ENCODE data around the gene ZNF445.
"Not testable (repeated sequence)": the region's sequence is repeated elsewhere in the genome, so short reads cannot be mapped to it uniquely, and the experiment has no call there.

Gene ZNF445

DNA sequence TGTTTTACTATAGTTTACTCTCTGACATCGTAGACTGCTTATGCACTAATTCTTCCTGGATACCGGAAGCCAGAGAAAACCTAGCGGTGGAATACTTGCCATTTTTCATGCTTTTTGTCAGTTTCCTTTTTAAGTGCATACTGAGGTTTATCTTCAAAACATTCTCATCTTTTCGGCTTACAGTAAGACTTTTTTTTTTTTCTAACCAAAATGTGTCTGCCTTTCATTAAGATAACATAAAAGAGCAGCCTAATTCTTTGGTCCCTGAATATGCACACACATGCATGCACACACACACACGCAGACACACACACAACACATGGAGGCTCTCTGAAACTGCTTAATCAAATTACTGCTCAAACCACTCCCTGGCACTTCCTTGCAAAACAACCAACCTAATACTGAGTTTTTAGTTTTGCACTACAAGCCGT is 1.3 kb downstream of the ZNF445 start:
- DNase-seq (ENCODE audit: low read depth), result peak; percentile 20

DNA sequence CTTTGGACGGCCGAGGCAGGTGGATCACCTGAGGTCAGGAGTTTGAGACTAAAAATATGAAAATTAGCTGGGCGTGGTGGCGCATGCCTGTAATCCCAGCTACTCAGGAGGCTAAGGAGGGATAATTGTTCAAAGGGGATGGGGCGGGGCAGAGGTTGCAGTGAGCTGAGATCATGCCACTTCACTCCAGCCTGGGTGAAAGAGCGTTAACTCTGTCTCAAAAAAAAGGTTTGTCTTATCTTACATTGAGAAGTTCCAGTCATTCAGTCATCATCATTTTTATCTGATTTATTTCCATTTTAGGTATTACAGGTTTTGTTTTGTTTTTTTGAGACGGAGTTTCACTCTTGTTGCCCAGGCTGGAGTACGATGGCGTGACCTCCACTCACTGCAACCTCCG is 2.6 kb downstream of the ZNF445 start:
- not testable (repeated sequence) for DNase-seq (ENCODE audit: low read depth)

- DNase-seq (ENCODE audit: low read depth), result no peak
These were observed 7.0 kb downstream of the ZNF445 start for GRCh38 chr3:44470430-44470829.

DNA sequence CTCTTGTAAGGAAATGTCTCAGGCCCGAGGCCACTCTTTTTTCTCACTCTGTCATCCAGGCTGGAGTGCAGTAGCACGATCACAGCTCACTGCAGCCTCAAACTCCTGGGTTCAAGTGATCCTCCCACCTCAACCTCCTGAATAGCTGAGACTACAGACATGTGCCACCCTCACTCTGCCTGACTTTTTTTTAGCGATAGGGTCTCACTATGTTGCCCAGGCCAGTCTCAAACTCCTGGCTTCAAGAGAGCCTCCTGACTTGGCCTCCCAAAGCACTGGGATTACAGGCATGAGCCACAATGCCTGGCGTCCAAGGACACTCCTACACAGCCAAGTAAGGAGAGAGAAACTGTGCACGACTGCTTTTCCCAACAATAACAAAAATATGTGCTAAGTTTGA is 7.6 kb downstream of the ZNF445 start:
- no peak for DNase-seq (ENCODE audit: low read depth)

GRCh38 chr3:44468572-44469520 is 8.6 kb downstream of the ZNF445 start:
- DNase-seq (ENCODE audit: low read depth), result no peak

DNA sequence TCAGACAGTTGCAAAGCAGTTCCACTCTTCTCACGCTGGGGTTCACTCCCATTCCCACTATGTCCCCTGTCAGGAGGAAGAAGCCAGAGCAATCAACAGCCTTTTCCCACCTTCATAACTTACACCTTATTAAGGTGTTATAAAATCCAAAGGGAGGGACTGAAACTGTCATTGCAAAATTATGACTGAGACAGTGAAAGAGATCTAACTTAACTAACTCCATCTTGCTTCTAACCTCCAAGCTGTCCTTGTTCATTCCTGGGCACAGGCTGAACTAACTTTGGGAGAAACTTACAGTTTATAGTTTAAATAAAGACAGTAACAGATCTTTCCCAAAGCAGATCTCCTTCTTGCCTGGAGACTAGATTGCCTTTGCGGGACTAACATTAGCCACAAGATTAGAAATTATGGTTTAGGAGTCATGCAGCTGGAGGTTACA is 9.4 kb downstream of the ZNF445 start:
- not testable (repeated sequence) for DNase-seq (ENCODE audit: low read depth)

- DNase-seq (ENCODE audit: low read depth), result no peak
These were observed 10.2 kb downstream of the ZNF445 start for GRCh38 chr3:44467241-44467640.

DNA sequence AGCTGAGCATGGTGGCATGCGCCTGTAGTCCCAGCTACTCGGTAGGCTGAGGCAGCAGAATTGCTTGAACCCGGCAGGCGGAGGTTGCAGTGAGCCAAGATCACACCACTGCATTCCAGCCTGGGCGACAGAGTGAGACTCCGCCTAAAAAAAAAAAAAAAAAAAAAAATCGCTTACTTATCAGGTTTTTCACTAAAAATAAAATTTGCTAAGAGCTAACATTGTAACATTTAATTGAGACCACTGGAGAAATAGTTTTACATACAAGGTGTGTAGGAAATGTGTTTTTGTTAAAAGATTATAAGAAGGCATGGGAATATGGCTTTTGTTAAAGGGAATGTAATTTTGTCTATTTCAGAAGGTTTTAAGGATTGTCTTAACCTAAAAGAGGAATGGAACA is 12.6 kb downstream of the ZNF445 start:
- not testable (repeated sequence) for DNase-seq (ENCODE audit: low read depth)

GRCh38 chr3:44464509-44464908 is 13.0 kb downstream of the ZNF445 start:
- DNase-seq (ENCODE audit: low read depth), result no peak

DNA sequence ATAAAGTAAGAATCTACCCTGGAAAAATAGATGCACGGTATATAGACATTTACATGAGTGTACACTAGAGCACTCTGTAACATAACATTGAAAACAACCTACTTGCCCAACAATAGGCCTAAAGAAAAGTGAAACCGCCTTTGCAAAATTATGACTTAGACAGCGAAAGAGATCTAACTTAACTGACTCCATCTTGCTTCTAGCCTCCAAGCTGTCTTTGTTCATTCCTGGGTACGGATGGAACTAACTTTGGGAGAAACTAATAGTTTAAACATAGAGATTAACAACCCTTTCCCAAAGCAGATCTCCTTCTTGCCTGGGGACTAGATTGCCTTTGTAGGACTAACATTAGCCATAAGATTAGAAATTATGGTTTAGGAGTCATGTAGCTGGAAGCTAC is 17.4 kb downstream of the ZNF445 start:
- DNase-seq (ENCODE audit: low read depth), result not testable (repeated sequence)

DNA sequence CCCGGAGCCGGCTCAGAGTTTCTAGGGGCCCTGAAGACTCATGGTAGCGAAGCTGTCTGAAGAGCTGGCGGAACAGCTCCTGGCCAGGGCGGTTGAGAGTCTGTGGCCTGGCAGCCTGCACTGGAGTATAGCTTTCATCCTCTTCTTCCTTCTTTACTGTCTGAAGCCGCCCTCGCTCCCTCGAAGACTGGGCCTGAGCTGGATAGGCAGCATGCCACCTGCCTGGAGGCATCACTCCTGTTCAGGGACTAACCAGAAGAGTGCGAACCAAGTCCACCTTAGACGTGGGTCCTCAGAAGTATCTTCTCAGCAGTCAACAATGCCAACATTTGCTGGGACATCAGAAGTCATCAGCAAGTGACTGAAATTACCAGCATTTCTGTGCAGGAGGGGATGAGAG is 22.2 kb downstream of the ZNF445 start:
- no peak for DNase-seq (ENCODE audit: low read depth)

- DNase-seq (ENCODE audit: low read depth), result no peak
These were observed 23.2 kb downstream of the ZNF445 start for GRCh38 chr3:44454258-44454657.

GRCh38 chr3:44451441-44451840 is 26.0 kb downstream of the ZNF445 start:
- no peak for DNase-seq (ENCODE audit: low read depth)

DNA sequence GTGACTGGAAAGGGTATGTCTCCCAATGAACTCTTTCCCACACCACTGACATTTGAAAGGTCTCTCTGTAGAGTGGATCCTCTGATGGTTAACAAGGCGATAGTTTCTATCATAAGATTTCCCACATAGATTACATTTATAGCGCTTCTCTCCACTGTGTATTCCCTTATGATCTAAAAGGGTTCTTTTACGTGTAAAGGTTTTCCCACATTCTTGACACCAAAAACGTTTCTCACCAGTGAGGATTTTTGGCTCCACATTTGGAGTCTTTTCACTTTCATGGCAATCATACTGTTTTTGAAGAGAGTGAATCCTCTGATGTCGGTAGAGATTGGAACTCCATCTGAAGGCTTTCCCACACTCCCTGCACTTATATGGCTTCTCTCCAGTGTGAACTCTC is 30.5 kb downstream of the ZNF445 start:
- DNase-seq (ENCODE audit: low read depth), result no peak

DNA sequence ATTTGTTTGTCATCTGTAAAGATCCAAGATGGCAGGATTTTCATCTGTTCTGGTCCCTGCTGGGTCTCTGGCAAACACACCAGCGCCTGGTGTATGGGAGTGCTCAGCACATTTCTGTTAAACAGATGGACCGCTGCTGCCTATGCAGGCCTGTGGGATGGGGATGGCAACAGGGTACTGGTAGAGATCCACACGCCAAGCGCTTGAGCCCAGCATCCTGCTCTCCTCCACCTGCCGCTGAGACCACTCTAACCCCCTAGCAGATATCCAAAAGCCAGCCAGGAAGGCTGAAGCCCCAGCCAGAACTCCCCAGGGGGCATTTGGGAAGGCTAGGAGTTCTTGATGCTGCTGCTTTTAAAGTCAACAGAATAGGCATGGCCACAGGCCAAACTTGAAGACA is 31.7 kb downstream of the ZNF445 start:
- no peak for DNase-seq (ENCODE audit: low read depth)

GRCh38 chr3:44444896-44445691 is 32.4 kb downstream of the ZNF445 start:
- DNase-seq (ENCODE audit: low read depth), result no peak

DNA sequence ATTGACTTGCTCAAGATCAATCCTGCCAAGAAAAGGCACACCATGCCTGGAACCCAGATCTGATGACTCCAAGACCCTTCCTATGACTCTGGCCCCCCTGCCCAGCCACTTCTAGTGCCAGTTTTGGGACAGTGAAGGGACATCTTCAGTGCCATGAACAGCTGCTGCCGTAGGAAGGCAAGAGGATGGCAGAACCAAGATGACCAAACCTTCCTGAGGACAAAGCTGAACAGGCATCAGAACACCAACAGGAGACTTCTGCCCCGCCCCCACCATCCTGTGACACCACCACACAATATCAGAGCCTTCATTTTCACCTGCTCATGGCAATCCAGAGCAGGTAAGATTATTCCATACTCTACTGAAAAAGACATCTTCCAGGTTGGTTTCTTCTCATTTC is 33.0 kb downstream of the ZNF445 start:
- no peak for DNase-seq (ENCODE audit: low read depth)

DNA sequence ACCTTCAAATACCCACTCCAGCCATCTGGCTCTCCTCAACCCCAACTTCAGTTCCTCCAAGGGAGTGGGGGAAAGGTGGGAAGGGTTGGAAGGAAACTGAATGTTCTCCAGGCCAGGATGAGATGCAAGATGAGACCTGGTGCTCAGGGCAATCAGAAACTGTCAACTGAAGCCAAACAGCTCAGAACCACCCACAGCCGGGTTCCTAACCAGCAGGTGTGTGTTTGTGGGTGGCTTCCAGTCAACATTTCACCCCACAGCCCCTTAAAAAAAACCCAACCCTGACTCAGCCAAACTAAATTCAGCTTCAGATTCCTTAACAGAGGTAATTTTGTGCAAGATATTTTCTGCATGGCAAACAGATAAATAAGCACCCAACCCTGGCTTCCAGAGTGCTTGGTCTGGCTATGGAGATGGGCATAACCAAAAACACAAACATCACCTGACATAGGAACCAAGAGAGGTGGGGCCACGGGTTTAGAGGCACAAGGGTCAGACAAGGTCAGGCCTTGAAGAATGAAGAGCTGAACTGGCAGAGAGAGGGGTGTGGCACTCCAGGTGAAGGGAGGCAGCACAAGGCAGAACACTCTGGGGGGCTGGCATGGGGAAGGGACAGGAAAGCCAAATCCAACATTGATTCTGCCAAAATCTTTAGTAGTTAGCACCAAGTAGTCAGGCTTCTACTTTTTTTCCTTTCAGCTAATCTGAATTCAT is 34.7 kb downstream of the ZNF445 start:
- DNase-seq (ENCODE audit: low read depth), result no peak

- DNase-seq (ENCODE audit: low read depth), result peak; percentile 26
These were observed 37.8 kb downstream of the ZNF445 start for GRCh38 chr3:44439499-44440295.

DNA sequence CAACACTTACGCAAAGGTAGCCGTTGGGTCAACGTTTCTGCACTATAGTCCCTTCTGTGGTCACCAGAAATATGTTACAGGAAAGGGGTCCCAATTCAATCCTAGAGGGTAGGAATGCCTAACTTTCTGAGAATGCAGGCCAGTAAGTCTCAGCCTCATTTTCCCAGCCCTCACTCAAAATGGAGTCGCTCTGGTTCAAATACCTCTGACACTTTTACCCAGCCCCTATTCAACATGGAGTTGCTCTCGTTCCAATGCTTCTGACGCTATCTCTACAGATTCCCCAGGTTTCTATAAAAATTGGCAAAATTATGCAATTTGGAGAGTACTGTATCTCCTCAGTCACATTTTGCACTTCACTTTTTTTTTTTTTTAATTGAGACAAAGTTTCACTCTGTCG is 39.7 kb downstream of the ZNF445 start:
- DNase-seq (ENCODE audit: low read depth), result no peak

- DNase-seq (ENCODE audit: low read depth), result no peak
These were observed 41.3 kb downstream of the ZNF445 start for GRCh38 chr3:44436181-44436580.
